Chondrocyte (in vitro differentiated cells): Measurements from ENCODE around the gene RASSF4. TPM values are rescaled to one million over a fixed set of nuclear protein-coding genes. Genes with fewer than 3 reads are reported as not detected.

Experiments used
- DNase-seq: peaks from one replicate; pipeline ENCODE4 v3.0.0; 2021; ENCODE audit warnings: mixed read lengths, low spot score
- H3K27ac Mint-ChIP-seq: one replicate; pipeline ENCODE4 v1.8.0; 2021; ENCODE audit warnings: mild to moderate bottlenecking, moderate library complexity, mixed read lengths; ENCODE audit not compliant: unreplicated experiment
- H3K27me3 Mint-ChIP-seq: 2 replicates; pipeline ENCODE4 v1.8.0; 2021; ENCODE audit warnings: low read depth, mixed read lengths
- H3K36me3 Mint-ChIP-seq: 2 replicates; pipeline ENCODE4 v1.8.0; 2021; ENCODE audit warnings: low read depth, mixed read lengths
- H3K4me1 Mint-ChIP-seq: 2 replicates; pipeline ENCODE4 v1.8.0; 2021; ENCODE audit warnings: low read depth, mild to moderate bottlenecking, mixed read lengths
- H3K4me3 Mint-ChIP-seq: one replicate; pipeline ENCODE4 v1.8.0; 2021; ENCODE audit warnings: mild to moderate bottlenecking, moderate library complexity, mixed read lengths; ENCODE audit not compliant: unreplicated experiment
- H3K9me3 Mint-ChIP-seq: 2 replicates; pipeline ENCODE4 v1.8.0; 2021; ENCODE audit warnings: low read depth, mixed read lengths
- CTCF ChIP-seq: fragments of 200-600 bp; sonication (generic); IDR thresholded peaks from 2 replicates; pipeline ENCODE4 v1.5.0; 2021; ENCODE audit warnings: antibody characterized with exemption, mild to moderate bottlenecking, moderate library complexity
- total RNA-seq: library from RNA; stranded (reverse); gene quantifications from 3 replicates; pipeline ENCODE4 v1.2.1, GENCODE V29; 2021

Gene RASSF4
- total RNA-seq, 1 donor from 2014 or later, result 37.8 TPM

GRCh38 chr10:44982496-44982895 lies 22.9 kb downstream of the RASSF4 start:
- Mint-ChIP-seq H3K4me3 (peak overlapping the region; percentile 19), H3K4me1 (peaks cover 94% of the 10 kb centered on the region), H3K27ac (peak overlapping the region; percentile 99), H3K36me3 (no peaks in the 10 kb centered on the region), H3K27me3 (no peaks in the 10 kb centered on the region), H3K9me3 (no peaks in the 10 kb centered on the region)
- TF ChIP-seq CTCF, result no peak
- no peak for DNase-seq

- H3K27ac Mint-ChIP-seq, result peak overlapping the region; percentile 74
- no peaks in the 10 kb centered on the region for H3K36me3 Mint-ChIP-seq
These were observed 23.7 kb downstream of the RASSF4 start for GRCh38 chr10:44983066-44983894.

GRCh38 chr10:44983895-44984278 lies 24.3 kb downstream of the RASSF4 start:
- no peak for TF ChIP-seq CTCF
- Mint-ChIP-seq H3K36me3 (peaks cover 3% of the 10 kb centered on the region), H3K27me3 (no peaks in the 10 kb centered on the region), H3K4me3 (no peak overlapping the region), H3K9me3 (no peaks in the 10 kb centered on the region), H3K27ac (peak overlapping the region; percentile 45), H3K4me1 (peaks cover 85% of the 10 kb centered on the region)
- no peak for DNase-seq

More at GRCh38 chr10:44983066-44983894, 23.7 kb downstream of the RASSF4 start:
- TF ChIP-seq CTCF, result no peak
- peaks cover 92% of the 10 kb centered on the region for H3K4me1 Mint-ChIP-seq
- no peaks in the 10 kb centered on the region for H3K27me3 Mint-ChIP-seq
- DNase-seq, result no peak
- H3K4me3 Mint-ChIP-seq, result no peak overlapping the region
- no peaks in the 10 kb centered on the region for H3K9me3 Mint-ChIP-seq

- Mint-ChIP-seq H3K9me3 (no peaks in the 10 kb centered on the region), H3K4me1 (peaks cover 79% of the 10 kb centered on the region)
These were observed 25.1 kb downstream of the RASSF4 start for GRCh38 chr10:44984671-44985101.

More at GRCh38 chr10:44984671-44985101, 25.1 kb downstream of the RASSF4 start:
- H3K36me3 Mint-ChIP-seq, result peaks cover 8% of the 10 kb centered on the region
- no peaks in the 10 kb centered on the region for H3K27me3 Mint-ChIP-seq
- TF ChIP-seq CTCF, result no peak
- no peak overlapping the region for H3K4me3 Mint-ChIP-seq
- peak overlapping the region; percentile 97 for H3K27ac Mint-ChIP-seq
- no peak for DNase-seq
